Peyer's patch (tissue), 4 donors: ENCODE measurements around the gene TEX35. TPM values are rescaled to one million over a fixed set of nuclear protein-coding genes. Genes with fewer than 3 reads are reported as not detected.

Experiments used
- DNase-seq, 3 donors: peaks; one replicate each; pipeline ENCODE4 v3.0.0-alpha.2; 2017 to 2019
- H3K27ac ChIP-seq, 4 donors: fragments of 200-600 bp; sonication (generic); one replicate each; pipeline ENCODE4 v1.5.1; 2016 to 2019
- H3K27me3 ChIP-seq, 2 donors: fragments of 200-600 bp; sonication (generic); one replicate each; pipeline ENCODE4 v1.5.1; 2019
- H3K36me3 ChIP-seq, 3 donors: fragments of 200-600 bp; sonication (generic); one replicate each; pipeline ENCODE4 v1.5.1; 2016 to 2019
- H3K4me1 ChIP-seq, 4 donors: fragments of 200-600 bp; sonication (generic); one replicate each; pipeline ENCODE4 v1.5.1; 2016 to 2019
- H3K4me3 ChIP-seq, 4 donors: fragments of 200-600 bp; sonication (generic); 1 replicate in 3 of 4; 2 replicates in 1 of 4; pipeline ENCODE4 v1.5.1; 2016 to 2019; ENCODE audit warnings: mild to moderate bottlenecking in 1 of 4
- H3K9me3 ChIP-seq, 4 donors: fragments of 200-600 bp; sonication (generic); one replicate each; pipeline ENCODE4 v1.5.1; 2016 to 2019; ENCODE audit warnings: mild to moderate bottlenecking in 1 of 4
- POLR2A ChIP-seq, 2 donors: fragments of 450-650 bp; IDR thresholded peaks; one replicate each; pipeline ENCODE4 v1.5.1; 2017; ENCODE audit warnings: antibody characterized with exemption in 2 of 2, mild to moderate bottlenecking in 2 of 2, moderate library complexity in 2 of 2
- total RNA-seq, 4 donors: library from RNA; depleted of rRNA; stranded (reverse); fragments of >200 nt; gene quantifications; one replicate each; pipeline ENCODE4 v1.1.0, GENCODE V29; 2016
- TF ChIP-seq, protein P1 (sequence below), 6 experiments: fragments of 450-650 bp in 4 of 6; fragments of 200-600 bp in 2 of 6; sonication (generic) in 1 of 6; IDR thresholded peaks; one replicate each; pipeline ENCODE4 v1.5.1; 2017 to 2019; ENCODE audit warnings: antibody characterized with exemption in 6 of 6, mild to moderate bottlenecking in 3 of 6, moderate library complexity in 1 of 6

TEX35 gene
- total RNA-seq, 4 donors from 2014 or later = not detected

DNA sequence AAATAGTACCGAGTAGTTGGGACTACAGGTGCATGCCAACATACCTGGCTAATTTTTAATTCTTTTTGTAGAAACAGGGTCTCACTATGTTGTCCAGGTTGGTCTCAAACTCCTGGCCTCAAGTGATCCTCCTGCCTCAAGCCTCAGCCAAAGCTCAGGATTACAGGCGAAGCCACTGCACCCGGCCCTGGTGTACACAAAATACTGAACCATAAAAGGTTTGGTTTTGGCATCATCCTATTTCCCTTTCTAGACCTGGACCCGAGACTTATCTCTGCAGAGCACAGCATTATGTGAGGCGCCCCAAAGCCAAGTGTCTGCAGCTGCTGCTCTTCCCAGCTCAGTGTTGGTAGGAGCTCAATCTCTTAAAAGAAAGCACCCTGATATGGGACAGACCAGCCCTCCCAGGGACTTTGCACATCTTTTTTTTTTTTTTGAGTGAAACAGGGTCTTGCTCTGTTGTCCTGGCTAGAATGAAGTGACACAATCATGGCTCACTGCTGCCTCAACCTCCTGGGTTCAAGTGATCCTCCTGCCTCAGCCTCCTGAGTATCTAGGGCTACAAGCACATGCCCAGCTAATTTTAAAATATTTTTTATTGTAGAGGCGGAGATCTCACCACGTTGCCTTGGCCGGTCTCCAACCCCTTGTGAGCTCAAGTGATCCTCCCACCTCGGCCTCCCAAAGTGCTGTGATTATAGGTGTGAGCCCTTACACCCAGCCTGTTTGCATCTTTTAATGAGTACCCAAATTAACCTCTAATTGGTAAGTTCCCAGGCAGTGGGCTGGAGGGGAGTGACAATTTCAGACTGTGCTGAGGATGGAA, 20.4 kb downstream of the TEX35 start:
- Histone ChIP-seq H3K27ac (no peak overlapping the region), H3K9me3 (no peaks in the 10 kb centered on the region), H3K36me3 (no peaks in the 10 kb centered on the region), H3K4me1 (peaks cover 0 to 25% (median 3%) of the 10 kb centered on the region in 4 donors), H3K27me3 (no peaks in the 10 kb centered on the region), H3K4me3 (no peak overlapping the region)
- DNase-seq = no peak
- TF ChIP-seq, protein P1, sequence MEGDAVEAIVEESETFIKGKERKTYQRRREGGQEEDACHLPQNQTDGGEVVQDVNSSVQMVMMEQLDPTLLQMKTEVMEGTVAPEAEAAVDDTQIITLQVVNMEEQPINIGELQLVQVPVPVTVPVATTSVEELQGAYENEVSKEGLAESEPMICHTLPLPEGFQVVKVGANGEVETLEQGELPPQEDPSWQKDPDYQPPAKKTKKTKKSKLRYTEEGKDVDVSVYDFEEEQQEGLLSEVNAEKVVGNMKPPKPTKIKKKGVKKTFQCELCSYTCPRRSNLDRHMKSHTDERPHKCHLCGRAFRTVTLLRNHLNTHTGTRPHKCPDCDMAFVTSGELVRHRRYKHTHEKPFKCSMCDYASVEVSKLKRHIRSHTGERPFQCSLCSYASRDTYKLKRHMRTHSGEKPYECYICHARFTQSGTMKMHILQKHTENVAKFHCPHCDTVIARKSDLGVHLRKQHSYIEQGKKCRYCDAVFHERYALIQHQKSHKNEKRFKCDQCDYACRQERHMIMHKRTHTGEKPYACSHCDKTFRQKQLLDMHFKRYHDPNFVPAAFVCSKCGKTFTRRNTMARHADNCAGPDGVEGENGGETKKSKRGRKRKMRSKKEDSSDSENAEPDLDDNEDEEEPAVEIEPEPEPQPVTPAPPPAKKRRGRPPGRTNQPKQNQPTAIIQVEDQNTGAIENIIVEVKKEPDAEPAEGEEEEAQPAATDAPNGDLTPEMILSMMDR (IDR thresholded peaks at IDR 0.05) = no peak
- no peak for TF ChIP-seq POLR2A (IDR thresholded peaks at IDR 0.05)

DNA sequence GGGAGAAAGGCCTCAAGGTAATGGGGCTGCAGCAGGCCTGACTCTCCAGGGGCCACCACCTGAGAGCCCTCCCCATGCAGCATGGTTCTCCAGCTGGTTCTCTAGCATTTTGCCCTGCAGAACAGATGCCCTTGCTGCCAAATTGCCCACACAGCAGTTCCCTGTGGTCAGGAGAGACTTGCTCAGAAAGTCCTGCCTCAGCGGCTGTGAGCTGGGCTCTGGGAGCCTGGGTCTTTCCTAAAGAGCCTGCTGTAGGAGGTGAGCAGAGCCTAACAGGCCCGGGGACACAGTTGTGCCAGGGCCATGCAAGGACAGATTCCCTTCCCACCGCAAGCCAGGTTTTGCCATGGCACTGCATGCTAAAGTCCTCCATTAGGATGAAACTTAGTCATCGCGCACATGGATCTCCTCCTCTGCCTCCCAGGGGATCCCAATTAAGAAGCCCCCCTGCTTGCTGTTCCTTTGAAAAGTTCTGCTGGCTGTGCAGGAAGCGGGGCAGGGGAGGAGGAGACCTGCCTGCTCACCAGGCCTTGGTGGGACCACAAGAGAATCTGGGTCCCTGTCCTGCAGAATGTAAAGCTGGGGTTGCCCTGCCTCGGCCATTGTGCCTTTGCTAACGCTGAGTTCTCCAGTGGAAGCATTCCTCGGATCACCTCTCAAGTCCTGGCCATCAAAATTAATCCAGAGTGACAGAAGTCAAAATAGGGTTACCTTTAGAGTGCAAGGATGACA, 21.4 kb downstream of the TEX35 start:
- H3K27ac ChIP-seq = no peak overlapping the region

DNA sequence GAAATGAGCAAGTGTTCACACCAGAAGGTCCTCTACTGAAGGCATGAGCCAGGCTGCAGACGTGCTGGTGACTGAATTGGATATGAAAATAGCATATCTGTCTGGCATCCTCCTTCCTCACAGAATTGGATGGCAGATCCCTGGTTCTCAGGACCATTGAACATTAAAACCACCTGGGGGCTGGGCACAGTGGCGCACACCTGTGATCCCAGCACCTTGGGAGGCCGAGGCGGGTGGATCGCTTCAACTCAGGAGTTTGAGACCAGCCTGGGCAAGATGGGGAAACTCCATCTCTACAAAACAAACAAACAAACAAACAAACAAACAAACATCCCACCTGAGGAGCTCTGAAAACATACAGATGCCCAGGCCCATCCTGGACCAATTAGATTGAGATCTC, 23.4 kb downstream of the TEX35 start:
- H3K36me3 ChIP-seq = no peaks in the 10 kb centered on the region
- H3K9me3 ChIP-seq = no peaks in the 10 kb centered on the region
- TF ChIP-seq, protein P1 (IDR thresholded peaks at IDR 0.05) = no peak
- no peak for TF ChIP-seq POLR2A (IDR thresholded peaks at IDR 0.05)
- peak overlapping the region in 3 of 4 donors; percentile 52 to 87 (median 86) for H3K27ac ChIP-seq
- no peak overlapping the region for H3K4me3 ChIP-seq
- H3K27me3 ChIP-seq = no peaks in the 10 kb centered on the region
- H3K4me1 ChIP-seq = peaks cover 0 to 23% (median 5%) of the 10 kb centered on the region in 4 donors
- no peak for DNase-seq

More for the DNA sequence above, 21.4 kb downstream of the TEX35 start:
- Histone ChIP-seq H3K4me3 (no peak overlapping the region), H3K4me1 (peaks cover 0 to 29% (median 5%) of the 10 kb centered on the region in 4 donors), H3K27me3 (no peaks in the 10 kb centered on the region), H3K36me3 (no peaks in the 10 kb centered on the region), H3K9me3 (no peaks in the 10 kb centered on the region)
- TF ChIP-seq, protein P1 (IDR thresholded peaks at IDR 0.05) = no peak
- TF ChIP-seq POLR2A (IDR thresholded peaks at IDR 0.05) = no peak
- DNase-seq = no peak

- peak; percentile 50 to 58 for TF ChIP-seq POLR2A (IDR thresholded peaks at IDR 0.05)
- TF ChIP-seq, protein P1 (IDR thresholded peaks at IDR 0.05) = no peak
- H3K4me3 ChIP-seq = no peak overlapping the region
- H3K27ac ChIP-seq = peak overlapping the region in 3 of 4 donors; percentile 73 to 87 (median 86)
- DNase-seq = peak in 2 of 3 donors; percentile 81 to 89
- H3K4me1 ChIP-seq = peaks cover 0 to 25% (median 7%) of the 10 kb centered on the region in 4 donors
- no peaks in the 10 kb centered on the region for H3K9me3 ChIP-seq
- H3K27me3 ChIP-seq = no peaks in the 10 kb centered on the region
- H3K36me3 ChIP-seq = no peaks in the 10 kb centered on the region
These were observed 24.0 kb downstream of the TEX35 start for GRCh38 chr1:178536844-178537371.

GRCh38 chr1:178537382-178538090, 24.6 kb downstream of the TEX35 start:
- Histone ChIP-seq H3K27me3 (no peaks in the 10 kb centered on the region), H3K27ac (peak overlapping the region in 3 of 4 donors; percentile 73 to 87 (median 86)), H3K4me1 (peaks cover 0 to 24% (median 8%) of the 10 kb centered on the region in 4 donors), H3K36me3 (no peaks in the 10 kb centered on the region), H3K9me3 (no peaks in the 10 kb centered on the region), H3K4me3 (no peak overlapping the region)
- TF ChIP-seq, protein P1 (IDR thresholded peaks at IDR 0.05) = no peak
- peak in 1 of 2 donors; percentile 19 for TF ChIP-seq POLR2A (IDR thresholded peaks at IDR 0.05)
- peak in 2 of 3 donors; percentile 85 to 86 for DNase-seq
